ENCODE measurements around the gene PNPLA7.
"Not testable (repeated sequence)": the region's sequence is repeated elsewhere in the genome, so short reads cannot be mapped to it uniquely, and the experiment has no call there.

Gene PNPLA7

DNA sequence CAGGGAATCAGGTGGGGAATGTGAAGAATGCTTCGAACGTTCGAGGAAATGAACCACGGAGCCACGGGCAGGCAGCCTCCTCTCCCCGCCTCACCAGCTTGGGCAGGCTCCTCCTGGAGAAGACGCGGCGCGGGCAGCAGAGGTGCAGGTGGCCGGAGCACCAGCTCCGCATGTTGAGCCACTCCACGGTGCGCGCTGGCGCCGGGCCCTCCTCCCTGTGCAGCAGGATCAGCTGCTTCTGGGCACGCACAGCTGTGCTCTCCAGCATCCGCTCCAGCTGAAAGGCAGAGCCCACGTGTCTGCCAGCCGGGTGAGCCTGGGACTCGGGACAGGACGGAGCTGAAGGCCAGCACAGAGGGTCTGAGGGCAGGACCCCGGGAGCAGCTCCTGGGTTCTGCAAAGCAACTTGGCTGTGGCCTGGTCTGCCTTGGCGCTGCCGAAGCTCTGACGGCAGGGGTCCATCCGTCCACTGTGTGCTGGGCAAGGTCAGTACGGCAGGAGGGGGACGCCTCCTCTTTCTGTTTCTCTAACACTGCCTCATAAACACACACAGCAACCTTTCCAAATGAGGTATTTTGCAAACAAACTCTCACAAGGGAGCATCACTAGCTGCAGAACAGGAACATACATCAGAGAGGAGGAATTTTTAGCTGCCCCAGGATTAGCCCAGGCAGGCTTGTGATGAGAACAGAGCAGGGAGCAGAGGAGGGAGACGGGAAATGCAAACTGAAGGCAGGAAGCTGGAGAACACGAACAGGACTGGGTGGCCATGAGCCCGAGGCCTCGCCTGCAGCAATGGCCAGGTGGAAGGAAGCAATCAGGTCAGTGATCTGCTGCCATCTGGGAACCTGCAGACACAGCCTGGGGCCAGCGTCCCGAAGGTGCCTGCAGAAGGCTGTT is 71.0 kb downstream of the PNPLA7 start:
- no peak for DNase-seq (ENCODE audit: low spot score)

DNA sequence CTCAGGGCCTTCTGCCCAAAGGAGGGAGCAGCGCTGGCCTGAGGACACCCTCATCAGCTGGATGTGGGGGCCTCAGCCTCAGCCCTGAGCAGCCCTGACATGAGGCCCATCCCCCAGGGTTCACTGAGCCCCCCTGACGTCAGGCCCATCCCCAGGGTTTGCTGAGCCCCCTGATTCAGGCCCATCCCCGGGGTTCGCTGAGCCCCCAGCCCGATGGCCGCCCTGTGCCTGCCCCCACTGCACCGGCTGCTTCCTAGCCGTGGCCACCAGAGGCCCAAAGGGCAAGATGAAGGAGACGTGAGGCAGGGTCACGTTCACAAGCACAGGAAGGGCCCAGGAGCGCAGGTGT is 71.6 kb downstream of the PNPLA7 start:
- no peak for DNase-seq (ENCODE audit: low spot score)

DNA sequence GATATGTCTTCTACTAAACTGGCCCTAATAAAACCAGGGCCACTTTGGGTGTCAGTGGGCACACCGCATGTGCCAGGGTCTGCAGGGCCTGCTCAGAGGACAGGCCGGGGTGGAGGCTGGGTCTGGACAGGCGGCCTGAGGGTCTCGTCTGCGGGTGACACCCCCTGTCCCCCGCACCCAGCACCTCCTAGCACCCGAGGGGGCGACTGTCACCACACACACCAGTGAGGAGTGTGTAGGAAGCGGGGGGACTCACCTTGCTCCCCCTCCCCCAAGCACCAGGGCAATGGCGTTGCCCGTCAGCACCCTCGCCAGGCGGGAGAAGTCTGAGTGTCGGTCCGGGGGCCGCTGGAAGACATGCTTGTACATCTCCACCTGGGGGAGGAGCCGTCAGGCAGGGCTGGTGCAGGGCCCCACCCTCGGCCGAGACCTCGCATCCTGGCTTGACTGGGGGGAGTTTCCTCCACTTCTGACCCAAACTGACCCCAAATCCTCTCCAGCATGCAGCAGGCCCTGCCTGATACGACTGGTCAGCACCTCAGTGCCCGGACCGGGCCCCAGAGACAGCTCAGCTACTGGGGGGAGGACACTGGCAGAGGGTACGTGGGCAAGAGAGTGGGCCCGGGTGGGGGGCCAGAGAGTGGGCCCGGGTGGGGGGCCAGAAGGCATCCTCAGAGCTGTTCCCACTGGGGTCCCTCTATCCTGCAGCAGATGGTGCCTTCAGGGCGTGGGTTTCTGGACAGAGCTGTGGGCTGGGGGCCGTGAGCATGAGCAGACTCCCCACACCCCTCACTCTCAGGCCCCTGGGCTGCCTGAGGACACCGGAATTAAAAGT is 72.2 kb downstream of the PNPLA7 start:
- no peak for DNase-seq (ENCODE audit: low spot score)

DNA sequence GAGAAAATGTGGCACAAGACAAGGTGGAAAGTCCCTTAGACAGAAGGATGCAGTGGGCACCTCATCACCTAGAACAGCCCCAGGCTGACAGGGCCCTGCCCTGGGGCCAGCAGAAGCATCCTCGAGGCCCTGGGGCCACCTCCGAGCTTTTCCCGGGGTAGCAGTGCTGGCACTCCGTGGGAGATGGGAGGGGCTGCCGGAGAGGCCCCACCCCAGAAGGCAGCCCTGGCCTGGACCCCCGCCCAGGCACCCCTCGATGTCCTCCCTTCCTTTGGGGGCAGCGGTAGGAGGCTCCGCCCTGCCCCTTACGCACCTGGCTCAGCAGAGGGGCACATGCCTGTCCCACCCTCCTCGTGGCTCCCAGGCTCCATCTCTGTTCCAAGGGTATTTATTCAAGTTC is 73.3 kb downstream of the PNPLA7 start:
- DNase-seq (ENCODE audit: low spot score), result no peak

DNA sequence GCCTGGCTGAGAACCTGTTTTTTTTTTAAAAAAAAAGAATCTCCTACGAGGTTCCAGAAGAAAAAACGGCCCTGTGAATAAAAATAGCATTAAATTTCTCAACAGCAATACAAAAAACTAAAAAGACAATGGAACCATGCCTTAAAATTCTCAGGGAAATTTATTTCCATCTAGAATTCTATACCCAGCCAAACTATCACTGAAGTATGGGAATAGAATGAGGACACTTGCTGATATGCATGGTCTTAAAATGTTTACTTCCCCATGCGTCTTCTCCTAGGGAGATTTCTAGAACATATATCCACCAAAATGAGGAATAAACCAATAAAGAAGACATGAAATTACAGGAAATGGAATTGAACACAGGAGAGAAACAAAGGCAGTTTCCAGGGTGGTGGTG is 74.5 kb downstream of the PNPLA7 start:
- no peak for DNase-seq (ENCODE audit: low spot score)

DNA sequence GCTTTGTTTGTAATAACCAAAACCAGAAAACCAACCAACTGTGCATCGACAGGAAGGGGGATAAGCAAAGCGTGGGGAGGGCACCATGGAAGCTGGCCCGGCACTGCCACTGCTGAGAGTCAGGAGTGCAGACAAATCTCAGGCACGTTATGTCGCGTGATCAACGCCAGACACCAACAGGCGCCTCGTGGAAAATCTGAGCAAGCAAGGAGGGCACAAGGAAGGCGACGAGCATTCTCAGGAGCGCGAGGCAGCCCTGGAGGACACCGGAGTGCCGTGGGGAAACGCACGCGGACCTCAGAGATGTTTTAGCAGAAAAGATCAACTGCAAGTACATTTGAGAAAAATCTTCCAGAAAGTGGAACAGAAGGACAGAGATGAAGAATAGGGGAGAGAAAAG is 75.9 kb downstream of the PNPLA7 start:
- DNase-seq (ENCODE audit: low spot score), result no peak

DNA sequence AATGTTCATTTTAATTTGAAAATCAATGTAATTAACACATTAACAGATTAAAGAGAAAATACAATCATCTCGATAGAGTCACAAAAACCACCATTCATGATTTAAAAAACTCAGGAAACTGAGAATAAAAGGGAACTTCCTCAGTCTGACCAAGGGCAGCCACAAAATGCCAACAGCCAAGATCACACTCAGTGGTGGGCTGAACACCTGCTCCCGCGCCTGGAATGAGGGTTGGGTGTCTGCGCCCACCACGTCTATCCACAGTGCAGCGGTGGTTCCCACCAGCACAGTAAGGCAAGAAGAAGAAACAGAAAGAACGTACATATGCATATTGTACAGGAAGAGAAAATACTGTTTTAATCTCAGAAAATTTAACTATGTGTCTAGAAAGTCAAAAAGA is 79.4 kb downstream of the PNPLA7 start:
- no peak for DNase-seq (ENCODE audit: low spot score)

DNA sequence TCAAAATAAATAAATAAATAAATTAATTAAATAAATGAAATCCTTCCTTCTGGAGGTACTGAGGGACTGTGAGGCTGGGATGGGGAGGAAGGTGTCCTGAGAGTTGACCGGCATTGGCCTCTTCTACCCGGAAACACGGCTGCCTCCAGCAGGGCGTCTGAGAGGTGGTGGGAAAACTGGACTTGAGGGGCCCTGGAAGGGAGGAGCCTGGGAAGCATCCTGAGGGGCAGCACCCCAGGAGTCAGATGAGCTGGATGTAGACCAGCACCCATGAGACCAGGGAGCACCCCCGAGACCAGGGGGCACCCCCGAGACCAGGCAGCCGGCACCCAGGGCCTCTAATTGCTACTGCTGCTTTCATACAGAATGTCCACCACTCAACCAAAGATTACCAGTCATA is 82.3 kb downstream of the PNPLA7 start:
- DNase-seq (ENCODE audit: low spot score), result no peak

DNA sequence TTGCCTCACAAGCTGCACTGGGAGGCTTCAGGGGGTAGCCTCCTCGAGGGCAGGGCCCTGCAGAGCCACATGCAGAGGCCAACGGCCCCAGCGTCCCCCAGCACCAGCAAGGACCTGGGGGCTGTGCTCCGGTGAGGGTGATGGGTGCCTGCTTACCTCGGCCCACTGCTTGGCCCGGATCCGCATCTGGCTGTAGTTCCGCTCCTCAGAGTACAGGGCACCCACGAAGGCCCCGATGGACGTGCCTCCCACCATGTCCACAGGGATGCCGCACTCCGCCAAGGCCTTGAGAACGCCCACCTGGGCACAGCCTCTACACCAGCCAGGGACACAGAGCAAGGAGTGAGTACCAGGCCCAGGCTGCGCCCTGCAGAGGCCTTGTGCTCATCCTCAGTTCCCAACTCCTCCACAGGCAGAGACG is 83.0 kb downstream of the PNPLA7 start:
- DNase-seq (ENCODE audit: low spot score), result no peak

DNA sequence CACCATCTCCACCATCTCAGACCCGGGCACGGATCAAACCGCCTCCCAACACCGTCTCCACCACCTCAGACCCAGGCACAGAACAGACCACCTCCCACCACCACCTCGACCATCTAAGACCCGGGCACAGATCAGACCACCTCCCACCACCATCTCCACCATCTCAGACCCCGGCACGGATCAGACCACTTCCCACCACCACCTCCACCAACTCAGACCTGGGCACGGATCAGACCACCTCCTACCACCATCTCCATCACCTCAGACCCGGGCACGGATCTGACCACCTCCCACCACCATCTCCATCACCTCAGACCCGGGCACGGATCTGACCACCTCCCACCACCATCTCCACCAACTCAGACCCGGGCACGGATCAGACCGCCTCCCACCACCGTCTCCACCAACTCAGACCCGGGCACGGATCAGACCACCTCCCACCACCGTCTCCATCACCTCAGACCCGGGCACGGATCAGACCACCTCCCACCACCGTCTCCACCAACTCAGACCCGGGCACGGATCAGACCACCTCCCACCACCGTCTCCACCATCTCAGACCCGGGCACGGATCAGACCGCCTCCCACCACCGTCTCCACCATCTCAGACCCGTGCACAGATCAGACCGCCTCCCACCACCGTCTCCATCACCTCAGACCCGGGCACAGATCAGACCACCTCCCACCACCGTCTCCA is 83.7 kb downstream of the PNPLA7 start:
- not testable (repeated sequence) for DNase-seq (ENCODE audit: low spot score)

DNA sequence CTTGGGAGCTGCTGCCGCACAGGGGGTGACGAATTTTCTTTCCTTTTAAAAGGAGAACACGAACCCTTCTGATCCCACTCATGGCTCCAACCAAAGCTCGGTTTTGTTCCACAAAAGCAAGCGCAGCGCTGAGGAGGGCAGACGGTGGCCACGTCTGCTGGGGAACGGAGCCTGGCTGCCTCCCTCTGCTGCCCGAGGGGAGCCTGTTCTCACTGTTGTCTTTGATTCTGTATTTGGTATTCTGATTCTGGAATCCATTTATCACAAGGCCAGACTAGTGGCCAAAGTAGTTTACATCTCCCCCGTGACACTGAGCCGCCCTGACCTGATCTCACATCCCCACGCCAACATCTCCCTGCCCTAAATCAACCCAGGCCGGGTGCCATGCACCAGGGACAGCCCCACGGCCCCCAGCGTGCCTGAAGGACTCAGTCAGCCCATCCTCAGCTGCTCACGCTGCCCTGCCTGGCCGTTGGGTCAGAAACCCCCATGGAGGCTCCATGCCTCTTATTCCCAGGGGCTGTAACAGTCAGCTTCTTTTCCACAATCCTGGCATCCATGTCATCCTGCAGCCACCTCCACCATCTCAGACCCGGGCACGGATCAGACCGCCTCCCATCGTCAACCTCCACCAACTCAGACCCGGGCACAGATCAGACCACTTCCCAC is 84.3 kb downstream of the PNPLA7 start:
- no peak for DNase-seq (ENCODE audit: low spot score)

DNA sequence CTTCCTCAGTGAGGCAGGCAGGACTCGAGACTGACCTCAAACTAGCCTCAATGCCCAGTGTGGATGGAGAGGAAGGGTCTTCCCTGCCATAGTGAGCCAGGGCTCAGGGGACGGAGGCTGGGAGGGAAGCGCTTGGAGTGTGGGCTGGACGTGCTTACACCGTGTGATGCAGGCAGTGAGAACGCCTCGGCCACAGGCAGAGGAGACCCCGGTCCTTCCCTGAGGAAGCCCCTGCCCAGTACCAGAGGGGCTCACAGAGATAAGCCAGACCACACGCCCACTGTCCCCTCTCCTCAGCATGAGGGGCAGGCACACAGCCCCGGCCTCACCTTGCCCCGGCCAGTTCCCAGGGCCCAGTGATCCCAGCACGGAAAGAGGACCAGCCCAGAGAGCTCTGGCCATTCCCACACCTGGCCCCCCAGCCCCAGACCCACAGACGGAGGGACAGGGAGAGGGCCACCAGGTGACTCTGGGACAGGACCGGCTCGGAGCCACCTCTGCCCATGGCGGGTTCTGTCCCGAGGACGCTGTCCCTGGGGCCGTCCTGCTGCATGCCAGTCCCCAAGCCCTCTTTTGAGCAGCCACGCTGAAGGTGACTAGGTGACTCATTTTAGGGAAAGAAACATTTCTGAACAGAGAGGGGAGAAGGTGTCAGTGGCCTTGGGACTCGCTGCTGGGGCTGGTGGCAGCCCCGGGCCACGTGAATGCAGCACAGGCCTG is 85.0 kb downstream of the PNPLA7 start:
- no peak for DNase-seq (ENCODE audit: low spot score)

DNA sequence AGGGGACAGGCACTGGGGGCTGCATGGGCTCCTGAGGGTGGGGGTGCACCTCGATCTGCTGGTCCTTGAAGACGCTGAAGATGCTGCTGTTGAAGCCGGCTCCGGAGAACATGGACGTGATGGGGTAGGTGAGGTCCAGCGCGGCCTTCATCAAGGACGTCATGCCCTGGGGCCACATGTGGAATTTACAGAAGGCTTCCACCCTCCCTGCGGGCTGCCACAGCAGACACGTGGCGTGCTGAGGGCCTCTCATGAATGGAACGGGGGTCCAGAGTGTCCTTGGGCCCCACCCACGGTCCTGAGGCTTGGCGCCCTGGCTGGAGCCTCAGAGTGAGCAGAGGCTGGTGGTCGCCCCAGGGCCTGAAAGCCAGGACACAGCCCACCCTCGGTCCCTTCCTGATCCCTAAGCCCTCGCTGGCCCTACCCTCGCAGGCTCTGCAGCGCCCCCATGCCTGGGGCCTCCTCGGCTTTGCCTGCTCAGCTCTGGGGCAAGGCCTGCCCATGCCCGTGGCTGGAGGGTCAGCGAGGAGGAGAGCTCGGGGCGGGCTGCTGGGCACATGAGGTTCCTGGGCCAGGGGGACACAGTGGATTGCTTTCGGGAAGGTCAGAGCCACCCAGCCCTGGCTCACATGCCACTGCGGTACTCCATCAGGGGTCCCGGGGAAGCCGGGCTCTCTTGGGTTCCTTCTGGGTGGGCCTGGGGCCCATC is 85.8 kb downstream of the PNPLA7 start:
- no peak for DNase-seq (ENCODE audit: low spot score)

DNA sequence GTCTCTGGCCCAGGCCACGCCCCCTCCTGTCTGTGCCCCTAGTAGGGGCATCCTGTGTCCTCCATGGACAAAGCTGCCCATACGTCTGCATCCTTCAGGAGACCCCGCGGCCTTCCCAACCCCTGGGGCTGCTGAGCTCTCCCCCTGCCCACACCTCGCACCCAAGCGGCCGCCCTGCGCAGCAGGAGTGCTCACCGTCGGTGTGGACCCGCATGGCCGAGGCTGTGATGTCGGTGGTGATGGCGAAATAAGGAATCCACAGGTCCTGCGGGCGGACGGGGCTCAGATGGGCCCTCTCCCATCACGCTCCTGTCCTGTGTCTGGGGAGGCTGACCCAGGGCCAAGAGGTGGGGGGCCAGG is 86.3 kb downstream of the PNPLA7 start:
- no peak for DNase-seq (ENCODE audit: low spot score)

DNA sequence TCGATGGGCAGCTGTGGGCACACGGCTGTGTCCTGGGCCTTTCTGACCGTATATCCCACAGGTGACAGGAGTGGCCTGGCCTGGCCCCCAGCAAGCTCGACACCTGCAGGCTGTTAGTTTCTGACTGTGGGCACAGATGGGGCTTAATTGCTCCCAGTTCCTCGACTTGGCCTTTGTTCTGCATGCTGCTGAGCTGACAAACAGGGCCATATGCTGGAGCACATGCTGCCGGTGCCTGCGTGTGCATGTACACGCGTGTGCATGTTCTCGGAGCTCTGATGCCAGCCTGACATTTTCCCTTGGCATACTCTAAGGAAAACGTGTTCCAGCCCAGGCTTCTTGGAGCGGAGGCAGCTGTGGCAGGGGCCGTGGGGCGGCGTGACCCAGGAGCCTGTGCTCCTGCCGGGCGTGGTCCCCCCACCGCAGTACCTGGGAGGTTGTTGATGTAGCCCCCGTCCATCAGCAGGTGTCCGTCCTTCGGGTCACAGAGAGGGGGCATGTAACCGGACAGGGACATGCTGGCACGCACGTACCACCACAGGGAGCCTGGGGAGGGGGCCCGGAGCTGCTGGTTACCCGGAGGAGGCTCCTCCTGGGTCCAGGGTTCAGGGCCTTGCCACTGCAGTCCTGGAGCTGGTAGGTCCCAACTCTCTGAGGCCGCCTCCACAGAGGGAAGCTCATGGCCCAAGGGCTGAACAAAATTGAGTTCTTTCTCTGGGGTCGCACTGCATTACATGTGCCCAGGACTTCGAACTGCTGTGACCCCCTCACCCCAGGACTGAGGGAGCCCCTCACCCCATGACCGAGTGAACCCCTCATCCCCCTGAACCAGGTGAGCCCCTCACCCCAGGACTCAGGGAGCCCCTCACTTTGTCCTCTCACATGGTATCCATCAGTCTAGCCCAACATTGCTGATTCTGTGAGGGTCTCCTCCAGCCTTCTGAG is 86.9 kb downstream of the PNPLA7 start:
- DNase-seq (ENCODE audit: low spot score), result no peak

DNA sequence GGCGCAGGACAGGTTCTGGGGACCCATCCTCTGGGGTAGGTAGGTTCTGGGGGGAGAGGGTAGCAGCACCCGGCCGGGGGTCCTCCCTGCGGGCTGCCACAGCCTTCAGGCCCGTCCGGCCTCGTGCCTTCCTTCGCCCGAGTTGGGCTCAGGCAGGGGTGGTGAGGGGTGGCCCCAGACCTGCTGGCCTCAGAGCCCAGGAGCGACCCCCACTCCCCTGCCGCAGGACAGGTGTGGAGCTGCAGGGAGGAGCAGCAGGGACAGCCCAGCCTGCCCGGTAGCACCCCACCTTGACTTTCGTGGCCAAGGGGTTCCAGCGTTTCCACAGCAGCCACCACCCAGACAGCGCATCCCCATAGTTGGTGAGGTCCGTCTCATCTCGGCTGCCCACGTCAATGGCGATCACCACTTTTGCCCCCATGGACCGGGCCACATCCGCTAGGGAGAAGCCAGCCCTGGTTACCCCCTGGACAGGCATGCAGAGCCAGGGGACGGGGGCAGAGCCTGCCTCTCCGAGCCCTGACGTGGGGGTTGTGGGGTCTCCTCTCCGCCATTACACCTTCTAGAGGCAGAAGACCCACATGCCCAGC is 87.7 kb downstream of the PNPLA7 start:
- no peak for DNase-seq (ENCODE audit: low spot score)

DNA sequence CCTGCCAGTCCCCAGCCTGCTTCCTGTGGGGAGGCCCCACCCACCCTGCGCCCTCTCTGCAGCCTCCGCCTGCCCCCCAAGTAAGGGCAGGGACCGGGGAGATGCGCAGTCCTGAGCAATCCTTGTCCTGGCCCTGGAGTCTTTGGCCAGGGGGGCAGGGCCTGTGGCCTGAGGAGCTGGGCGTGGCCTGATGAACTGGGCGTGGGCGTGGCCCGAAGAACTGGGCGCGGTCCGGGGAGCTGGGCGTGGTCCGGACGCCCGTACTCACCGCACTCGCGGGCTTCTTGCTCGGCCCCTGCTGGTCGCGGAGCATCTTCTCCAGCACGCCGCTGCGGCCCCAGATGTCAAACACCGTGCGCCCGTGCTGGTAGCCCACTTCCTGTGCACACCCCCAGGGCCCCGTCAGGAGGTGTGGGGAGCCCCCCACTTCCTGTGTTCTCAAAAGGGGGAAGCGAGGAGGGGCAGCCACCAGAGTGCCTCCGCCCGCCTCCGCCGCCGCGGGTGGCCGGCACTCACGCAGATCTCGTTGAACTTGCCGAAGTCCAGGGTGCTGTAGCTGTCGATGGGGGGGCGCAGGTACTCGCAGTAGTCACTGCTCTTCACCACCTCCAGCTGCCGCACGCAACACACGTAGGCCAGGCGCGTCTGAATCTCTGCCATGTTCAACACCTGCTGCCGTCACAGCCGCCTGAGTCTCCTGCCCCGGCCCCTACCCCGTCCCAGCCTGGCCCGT is 88.4 kb downstream of the PNPLA7 start:
- no peak for DNase-seq (ENCODE audit: low spot score)

DNA sequence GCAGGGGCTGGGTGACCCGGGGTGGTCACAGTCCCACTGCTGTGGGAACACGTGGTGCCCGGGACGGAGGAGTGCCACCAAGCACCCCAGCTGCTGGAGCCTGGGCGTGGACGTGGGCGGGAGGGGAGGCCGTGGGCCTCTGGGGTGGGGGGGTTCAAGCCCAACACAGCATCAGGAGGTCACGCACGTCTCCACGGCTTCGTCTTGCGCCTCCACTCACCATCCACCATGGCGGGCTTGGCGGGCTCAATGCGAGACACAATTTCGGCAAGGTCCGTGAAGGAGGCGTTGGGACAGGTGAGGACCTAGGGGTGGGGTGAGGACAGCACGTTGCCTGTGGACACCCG is 88.9 kb downstream of the PNPLA7 start:
- no peak for DNase-seq (ENCODE audit: low spot score)

Data from SW480 (cell line).